8988T (cell line): ENCODE data around the gene DIAPH3.

Source experiments
- DNase-seq: peaks from one replicate; pipeline ENCODE4 v3.0.0; 2011

Gene DIAPH3

GRCh38 chr13:59865398-59865797 lies 298.3 kb downstream of the DIAPH3 start:
- no peak for DNase-seq

GRCh38 chr13:59863621-59864020 lies 300.1 kb downstream of the DIAPH3 start:
- no peak for DNase-seq

GRCh38 chr13:59861676-59862075 lies 302.1 kb downstream of the DIAPH3 start:
- DNase-seq, result no peak

- no peak for DNase-seq
Observed at GRCh38 chr13:59856281-59856810, 307.4 kb downstream of the DIAPH3 start.

- no peak for DNase-seq
Observed at GRCh38 chr13:59846845-59847620, 316.7 kb downstream of the DIAPH3 start.

- no peak for DNase-seq
Observed at GRCh38 chr13:59843040-59843439, 320.7 kb downstream of the DIAPH3 start.

- DNase-seq, result no peak
Observed at GRCh38 chr13:59842507-59842906, 321.2 kb downstream of the DIAPH3 start.

- DNase-seq, result no peak
Observed at GRCh38 chr13:59839186-59839585, 324.5 kb downstream of the DIAPH3 start.

GRCh38 chr13:59837101-59837500 lies 326.6 kb downstream of the DIAPH3 start:
- DNase-seq, result no peak

GRCh38 chr13:59835569-59835968 lies 328.2 kb downstream of the DIAPH3 start:
- no peak for DNase-seq

GRCh38 chr13:59834801-59835200 lies 328.9 kb downstream of the DIAPH3 start:
- no peak for DNase-seq

GRCh38 chr13:59829690-59830089 lies 334.0 kb downstream of the DIAPH3 start:
- DNase-seq, result no peak

GRCh38 chr13:59823486-59823885 lies 340.2 kb downstream of the DIAPH3 start:
- DNase-seq, result no peak

GRCh38 chr13:59809564-59809963 lies 354.2 kb downstream of the DIAPH3 start:
- no peak for DNase-seq

GRCh38 chr13:59806801-59807200 lies 356.9 kb downstream of the DIAPH3 start:
- no peak for DNase-seq

GRCh38 chr13:59801107-59801880 lies 362.4 kb downstream of the DIAPH3 start:
- no peak for DNase-seq

- no peak for DNase-seq
Observed at GRCh38 chr13:59793107-59793506, 370.6 kb downstream of the DIAPH3 start.

GRCh38 chr13:59790626-59791025 lies 373.1 kb downstream of the DIAPH3 start:
- DNase-seq, result no peak

GRCh38 chr13:59789558-59789957 lies 374.2 kb downstream of the DIAPH3 start:
- no peak for DNase-seq

- DNase-seq, result no peak
Observed at GRCh38 chr13:59787679-59788078, 376.0 kb downstream of the DIAPH3 start.

GRCh38 chr13:59782696-59783095 lies 381.0 kb downstream of the DIAPH3 start:
- DNase-seq, result no peak

GRCh38 chr13:59780058-59780457 lies 383.7 kb downstream of the DIAPH3 start:
- DNase-seq, result no peak

GRCh38 chr13:59776924-59777690 lies 386.6 kb downstream of the DIAPH3 start:
- peak; percentile 18 for DNase-seq
